Lower leg skin (tissue), 3 donors: ENCODE data around the gene TCP10L.
"Not testable (repeated sequence)": the region's sequence is repeated elsewhere in the genome, so short reads cannot be mapped to it uniquely, and the experiment has no call there.

Source experiments
- POLR2A ChIP-seq, 2 donors: fragments of 450-650 bp; IDR thresholded peaks; one replicate each; pipeline ENCODE4 v1.6.1; 2016 to 2017; ENCODE audit warnings: antibody characterized with exemption in 2 of 2, mild to moderate bottlenecking in 1 of 2, moderate library complexity in 1 of 2
- TF ChIP-seq, protein P1 (sequence below), 3 donors: fragments of 450-650 bp; IDR thresholded peaks; one replicate each; pipeline ENCODE4 v1.5.1; 2016; ENCODE audit warnings: antibody characterized with exemption in 3 of 3, mild to moderate bottlenecking in 3 of 3, moderate library complexity in 2 of 3

DNA sequence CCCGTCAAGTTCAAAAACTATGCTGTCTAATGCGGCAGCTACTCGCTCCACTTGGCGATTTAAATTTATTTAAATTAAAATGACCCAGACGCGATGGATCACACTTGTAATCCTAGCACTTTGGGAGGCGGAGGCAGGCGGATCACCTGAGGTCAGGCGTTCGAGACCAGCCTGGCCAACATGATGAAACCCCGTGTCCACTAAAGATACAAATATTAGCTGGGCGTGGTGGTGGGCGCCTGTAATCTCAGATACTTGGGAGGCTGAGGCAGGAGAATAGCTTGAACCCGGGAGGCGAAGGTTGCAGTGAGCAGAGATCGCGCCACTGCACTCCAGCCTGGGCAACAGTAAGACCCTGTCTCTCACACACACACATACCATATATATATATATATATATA lies 25.6 kb upstream of the TCP10L start:
- TF ChIP-seq, protein P1, sequence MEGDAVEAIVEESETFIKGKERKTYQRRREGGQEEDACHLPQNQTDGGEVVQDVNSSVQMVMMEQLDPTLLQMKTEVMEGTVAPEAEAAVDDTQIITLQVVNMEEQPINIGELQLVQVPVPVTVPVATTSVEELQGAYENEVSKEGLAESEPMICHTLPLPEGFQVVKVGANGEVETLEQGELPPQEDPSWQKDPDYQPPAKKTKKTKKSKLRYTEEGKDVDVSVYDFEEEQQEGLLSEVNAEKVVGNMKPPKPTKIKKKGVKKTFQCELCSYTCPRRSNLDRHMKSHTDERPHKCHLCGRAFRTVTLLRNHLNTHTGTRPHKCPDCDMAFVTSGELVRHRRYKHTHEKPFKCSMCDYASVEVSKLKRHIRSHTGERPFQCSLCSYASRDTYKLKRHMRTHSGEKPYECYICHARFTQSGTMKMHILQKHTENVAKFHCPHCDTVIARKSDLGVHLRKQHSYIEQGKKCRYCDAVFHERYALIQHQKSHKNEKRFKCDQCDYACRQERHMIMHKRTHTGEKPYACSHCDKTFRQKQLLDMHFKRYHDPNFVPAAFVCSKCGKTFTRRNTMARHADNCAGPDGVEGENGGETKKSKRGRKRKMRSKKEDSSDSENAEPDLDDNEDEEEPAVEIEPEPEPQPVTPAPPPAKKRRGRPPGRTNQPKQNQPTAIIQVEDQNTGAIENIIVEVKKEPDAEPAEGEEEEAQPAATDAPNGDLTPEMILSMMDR (IDR thresholded peaks at IDR 0.05): not testable (repeated sequence)
- not testable (repeated sequence) for TF ChIP-seq POLR2A (IDR thresholded peaks at IDR 0.05)
